GM12891 (cell line): ENCODE measurements around the gene RASGRF1.

Experiments
- POLR2A ChIP-seq: IDR thresholded peaks from 2 replicates; pipeline ENCODE4 v1.6.1; 2011; ENCODE audit warnings: low read depth, low read length, control low read depth
- POLR2AphosphoS5 ChIP-seq: IDR thresholded peaks from 2 replicates; pipeline ENCODE4 v1.6.1; 2011; ENCODE audit warnings: low read depth, low read length, control low read depth
- SPI1 ChIP-seq: IDR thresholded peaks from 2 replicates; pipeline ENCODE4 v1.6.1; 2011; ENCODE audit warnings: low read depth, low read length, control low read depth

GRCh38 chr15:79027532-79028410 lies 62.8 kb downstream of the RASGRF1 start:
- no peak for TF ChIP-seq POLR2AphosphoS5
- no peak for TF ChIP-seq POLR2A
- no peak for TF ChIP-seq SPI1
